DMS53 (cell line): Measurements from ENCODE around the gene SLC6A18.

Source experiments
- DNase-seq: peaks from one replicate; lab custom pipeline; 2025; lab: John Stamatoyannopoulos, UW

Gene SLC6A18

DNA sequence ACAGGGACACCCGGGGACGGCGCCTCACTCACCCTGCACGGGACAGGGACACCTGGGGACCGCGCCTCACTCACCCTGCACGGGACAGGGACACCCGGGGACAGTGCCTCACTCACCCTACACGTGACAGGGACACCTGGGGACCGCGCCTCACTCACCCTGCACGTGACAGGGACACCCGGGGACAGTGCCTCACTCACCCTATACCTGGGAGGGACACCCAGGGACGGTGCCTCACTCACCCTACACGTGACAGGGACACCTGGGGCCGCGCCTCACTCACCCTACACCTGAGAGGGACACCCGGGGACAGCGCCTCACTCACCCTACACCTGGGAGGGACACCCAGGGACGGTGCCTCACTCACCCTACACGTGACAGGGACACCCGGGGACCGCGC lies 65.8 kb downstream of the SLC6A18 start:
- DNase-seq, result peak; percentile 56

DNA sequence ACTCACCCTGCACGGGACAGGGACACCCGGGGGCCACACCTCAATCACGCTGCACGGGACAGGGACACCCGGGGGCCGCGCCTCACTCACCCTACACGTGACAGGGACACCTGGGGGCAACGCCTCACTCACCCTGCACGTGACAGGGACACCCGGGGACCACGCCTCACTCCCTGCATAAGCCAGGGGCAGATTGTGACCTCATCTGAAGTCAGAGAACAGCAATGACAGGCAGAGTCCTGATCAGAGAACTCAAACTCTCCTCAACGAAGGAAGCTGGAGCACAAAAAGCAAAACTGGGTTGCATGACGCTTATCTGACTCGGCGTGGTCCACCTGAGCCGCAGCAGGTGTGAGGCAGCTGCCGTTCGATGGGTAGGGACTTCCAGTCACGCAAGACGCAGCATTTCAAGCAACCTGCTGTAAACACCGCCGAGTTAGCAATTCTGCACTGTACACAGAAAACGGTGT lies 66.5 kb downstream of the SLC6A18 start:
- DNase-seq, result peak; percentile 97

- peak; percentile 82 for DNase-seq
These were observed 67.0 kb downstream of the SLC6A18 start for GRCh38 chr5:1292139-1292538.

DNA sequence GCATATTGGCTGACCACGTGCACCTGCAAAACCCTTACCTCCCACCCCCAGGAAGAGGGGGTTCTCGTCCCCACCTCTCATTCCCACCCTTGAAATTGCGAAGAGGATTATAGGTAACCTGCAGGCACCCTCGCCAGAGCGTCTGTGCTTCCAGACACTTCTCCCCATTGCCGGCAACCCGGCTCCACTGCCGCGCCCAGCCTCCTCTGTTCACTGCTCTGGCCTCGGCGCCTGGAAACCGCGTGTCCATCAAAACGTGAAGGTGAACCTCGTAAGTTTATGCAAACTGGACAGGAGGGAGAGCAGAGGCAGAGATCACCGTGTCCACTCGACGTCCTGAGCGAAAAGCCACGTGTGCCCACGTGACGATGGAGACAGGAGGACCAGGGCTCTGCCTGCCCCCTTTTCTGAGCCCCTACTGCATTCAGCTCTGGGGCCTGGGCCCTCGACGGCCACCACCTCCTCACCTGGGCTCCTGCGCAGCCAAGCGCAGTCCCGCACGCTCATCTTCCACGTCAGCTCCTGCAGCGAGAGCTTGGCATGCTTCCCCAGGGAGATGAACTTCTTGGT lies 67.8 kb downstream of the SLC6A18 start:
- DNase-seq, result peak; percentile 55

GRCh38 chr5:1293416-1294205 lies 68.4 kb downstream of the SLC6A18 start:
- peak; percentile 53 for DNase-seq

DNA sequence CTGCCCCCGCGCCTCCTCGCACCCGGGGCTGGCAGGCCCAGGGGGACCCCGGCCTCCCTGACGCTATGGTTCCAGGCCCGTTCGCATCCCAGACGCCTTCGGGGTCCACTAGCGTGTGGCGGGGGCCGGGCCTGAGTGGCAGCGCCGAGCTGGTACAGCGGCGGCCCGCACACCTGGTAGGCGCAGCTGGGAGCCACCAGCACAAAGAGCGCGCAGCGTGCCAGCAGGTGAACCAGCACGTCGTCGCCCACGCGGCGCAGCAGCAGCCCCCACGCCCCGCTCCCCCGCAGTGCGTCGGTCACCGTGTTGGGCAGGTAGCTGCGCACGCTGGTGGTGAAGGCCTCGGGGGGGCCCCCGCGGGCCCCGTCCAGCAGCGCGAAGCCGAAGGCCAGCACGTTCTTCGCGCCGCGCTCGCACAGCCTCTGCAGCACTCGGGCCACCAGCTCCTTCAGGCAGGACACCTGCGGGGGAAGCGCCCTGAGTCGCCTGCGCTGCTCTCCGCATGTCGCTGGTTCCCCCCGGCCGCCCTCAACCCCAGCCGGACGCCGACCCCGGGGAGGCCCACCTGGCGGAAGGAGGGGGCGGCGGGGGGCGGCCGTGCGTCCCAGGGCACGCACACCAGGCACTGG lies 69.1 kb downstream of the SLC6A18 start:
- peak; percentile 92 for DNase-seq

DNA sequence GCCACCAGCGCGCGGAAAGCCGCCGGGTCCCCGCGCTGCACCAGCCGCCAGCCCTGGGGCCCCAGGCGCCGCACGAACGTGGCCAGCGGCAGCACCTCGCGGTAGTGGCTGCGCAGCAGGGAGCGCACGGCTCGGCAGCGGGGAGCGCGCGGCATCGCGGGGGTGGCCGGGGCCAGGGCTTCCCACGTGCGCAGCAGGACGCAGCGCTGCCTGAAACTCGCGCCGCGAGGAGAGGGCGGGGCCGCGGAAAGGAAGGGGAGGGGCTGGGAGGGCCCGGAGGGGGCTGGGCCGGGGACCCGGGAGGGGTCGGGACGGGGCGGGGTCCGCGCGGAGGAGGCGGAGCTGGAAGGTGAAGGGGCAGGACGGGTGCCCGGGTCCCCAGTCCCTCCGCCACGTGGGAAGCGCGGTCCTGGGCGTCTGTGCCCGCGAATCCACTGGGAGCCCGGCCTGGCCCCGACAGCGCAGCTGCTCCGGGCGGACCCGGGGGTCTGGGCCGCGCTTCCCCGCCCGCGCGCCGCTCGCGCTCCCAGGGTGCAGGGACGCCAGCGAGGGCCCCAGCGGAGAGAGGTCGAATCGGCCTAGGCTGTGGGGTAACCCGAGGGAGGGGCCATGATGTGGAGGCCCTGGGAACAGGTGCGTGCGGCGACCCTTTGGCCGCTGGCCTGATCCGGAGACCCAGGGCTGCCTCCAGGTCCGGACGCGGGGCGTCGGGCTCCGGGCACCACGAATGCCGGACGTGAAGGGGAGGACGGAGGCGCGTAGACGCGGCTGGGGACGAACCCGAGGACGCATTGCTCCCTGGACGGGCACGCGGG lies 69.9 kb downstream of the SLC6A18 start, which contains the start of gene TERT:
TSS of gene TERT (minus strand) at position 234 of the 815 bp plus-strand sequence. CDS start at position 155, 79 bp downstream.
- DNase-seq, result peak; percentile 95

DNA sequence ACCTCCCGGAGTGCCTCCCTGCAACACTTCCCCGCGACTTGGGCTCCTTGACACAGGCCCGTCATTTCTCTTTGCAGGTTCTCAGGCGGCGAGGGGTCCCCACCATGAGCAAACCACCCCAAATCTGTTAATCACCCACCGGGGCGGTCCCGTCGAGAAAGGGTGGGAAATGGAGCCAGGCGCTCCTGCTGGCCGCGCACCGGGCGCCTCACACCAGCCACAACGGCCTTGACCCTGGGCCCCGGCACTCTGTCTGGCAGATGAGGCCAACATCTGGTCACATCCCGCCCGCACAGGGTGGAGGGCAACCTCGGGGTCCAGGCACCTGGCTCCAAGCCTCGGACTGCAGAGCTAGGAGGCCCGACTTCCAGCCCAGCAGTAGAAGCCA lies 70.5 kb downstream of the SLC6A18 start:
- DNase-seq, result peak; percentile 76
